Femur (tissue), 1 donor: ENCODE measurements around the gene SRCAP.

Experiments used
- DNase-seq: peaks from one replicate; pipeline ENCODE4 v3.0.0-alpha.2; 2017

SRCAP gene

DNA sequence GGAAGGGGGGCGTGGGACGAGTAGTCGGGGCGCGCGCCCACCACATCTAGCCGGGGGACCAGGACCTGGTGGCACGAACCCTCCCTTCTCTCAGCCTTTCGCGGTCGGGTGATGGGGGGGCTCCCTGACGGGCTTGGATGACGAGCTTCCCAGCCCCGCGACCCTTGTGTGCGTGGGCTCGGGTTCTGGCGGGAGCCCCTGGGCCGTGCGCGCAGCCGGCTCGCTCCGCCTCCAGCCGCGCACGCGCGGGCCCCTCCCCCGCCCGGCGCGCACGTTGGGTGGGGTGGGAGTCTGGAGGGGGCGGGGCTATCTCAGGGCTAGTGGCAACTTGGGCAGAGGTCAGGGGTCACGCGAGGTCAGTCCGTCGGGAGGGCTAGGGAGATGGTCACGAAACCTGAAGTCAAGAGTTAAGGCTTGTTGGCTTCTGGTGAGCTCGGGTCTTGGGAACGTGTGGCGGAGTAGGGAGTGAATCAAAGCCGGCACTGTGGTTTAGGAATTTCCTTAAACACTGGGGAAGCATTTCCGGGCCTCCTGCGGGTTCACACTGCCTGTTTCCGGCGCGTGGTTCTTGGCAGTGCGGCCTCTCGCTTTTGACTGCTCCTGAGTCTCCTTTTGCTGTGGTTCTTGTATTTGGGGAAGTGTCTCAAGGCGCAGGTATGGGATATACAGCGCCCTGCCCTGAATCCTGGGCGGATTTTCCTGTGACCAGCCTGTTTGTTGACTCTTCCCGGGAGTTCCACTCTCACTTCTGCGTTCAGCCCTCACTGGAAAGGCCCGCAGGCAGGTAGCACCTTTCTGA is at the start of gene SRCAP:
SRCAP (plus strand) TSS at position 356 of the 799 bp plus-strand sequence. CDS start 1,654 bp downstream, outside the sequence.
- peak; percentile 90 for DNase-seq

GRCh38 chr16:30649725-30650368 is 49.1 kb upstream of the SRCAP start:
- peak; percentile 47 for DNase-seq

- DNase-seq, result peak; percentile 100
Measured at GRCh38 chr16:30650369-30651123, 48.4 kb upstream of the SRCAP start, which contains the start of gene PRR14. TSS of gene PRR14 (plus strand) at chr16:30650960. CDS start at chr16:30651646, 686 bp downstream.

DNA sequence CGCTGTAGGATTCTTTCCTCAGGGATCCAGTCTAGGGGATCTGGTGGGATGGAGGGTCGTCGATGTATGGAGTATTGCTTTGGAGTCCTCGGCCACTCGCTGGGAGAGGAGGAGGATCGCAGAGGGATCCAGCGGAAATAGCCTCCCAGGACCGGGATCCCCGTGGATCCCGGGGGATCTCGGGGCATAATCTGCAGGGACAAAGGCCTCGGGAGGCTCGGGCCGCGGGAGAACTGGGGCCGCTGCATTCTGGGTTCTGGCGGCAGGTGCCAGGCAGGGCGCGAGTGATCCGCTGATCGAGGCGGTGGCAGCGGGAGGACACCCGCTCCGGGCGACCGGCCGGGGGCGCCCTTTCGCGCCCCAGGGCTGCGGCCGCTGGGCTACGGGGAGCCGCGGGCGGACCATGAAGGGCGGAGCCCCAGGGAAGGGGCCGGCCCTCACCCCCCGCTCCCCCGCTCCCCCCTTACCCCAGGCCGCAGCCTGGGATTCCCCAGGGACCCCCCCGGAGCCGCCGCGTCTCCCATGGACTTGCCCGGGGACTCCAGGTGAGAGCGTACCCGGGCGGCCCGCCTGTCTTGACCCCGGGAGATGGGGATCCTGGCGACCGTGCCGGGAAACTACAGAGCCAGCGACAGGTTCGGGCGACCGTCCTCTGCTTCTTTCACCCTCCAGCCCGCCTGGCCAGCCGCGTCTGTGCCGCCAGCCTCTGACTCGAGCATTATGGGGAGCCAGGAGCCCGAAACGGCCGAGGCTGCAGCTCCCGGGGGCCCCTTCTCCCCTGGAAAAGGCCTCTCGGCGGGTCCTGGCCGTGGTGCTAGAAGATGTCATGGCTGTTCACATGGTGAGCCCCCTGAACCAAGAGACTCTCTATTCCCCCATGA is 47.6 kb upstream of the SRCAP start:
- DNase-seq, result peak; percentile 72

- no peak for DNase-seq
Measured at GRCh38 chr16:30652005-30652296, 47.0 kb upstream of the SRCAP start.

- DNase-seq, result no peak
Measured at GRCh38 chr16:30652718-30653117, 46.3 kb upstream of the SRCAP start.

- DNase-seq, result no peak
Measured at GRCh38 chr16:30654856-30655255, 44.1 kb upstream of the SRCAP start.

DNA sequence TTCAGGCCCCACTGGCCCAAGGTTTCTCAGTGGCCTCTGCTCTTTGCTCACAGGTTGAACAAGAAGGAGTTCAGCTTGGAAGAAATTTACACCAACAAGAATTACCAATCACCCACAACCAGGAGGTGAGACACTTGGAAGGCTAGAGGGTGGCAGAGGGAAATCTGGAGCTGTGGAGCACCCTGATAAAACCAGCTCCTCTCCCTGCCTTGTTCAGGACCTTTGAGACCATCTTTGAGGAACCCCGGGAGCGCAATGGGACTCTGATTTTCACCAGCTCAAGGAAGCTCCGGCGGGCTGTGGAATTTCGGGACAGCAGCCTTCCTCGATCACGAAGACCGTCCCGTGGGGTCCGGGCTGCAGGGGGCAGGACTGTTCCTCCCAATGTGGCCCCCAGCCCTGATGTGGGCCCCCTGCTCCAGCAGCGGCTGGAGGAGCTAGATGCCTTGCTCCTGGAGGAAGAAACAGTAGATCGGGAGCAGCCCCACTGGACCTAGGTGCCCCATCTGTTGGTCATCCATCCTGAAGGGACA is 43.1 kb upstream of the SRCAP start:
- no peak for DNase-seq

DNA sequence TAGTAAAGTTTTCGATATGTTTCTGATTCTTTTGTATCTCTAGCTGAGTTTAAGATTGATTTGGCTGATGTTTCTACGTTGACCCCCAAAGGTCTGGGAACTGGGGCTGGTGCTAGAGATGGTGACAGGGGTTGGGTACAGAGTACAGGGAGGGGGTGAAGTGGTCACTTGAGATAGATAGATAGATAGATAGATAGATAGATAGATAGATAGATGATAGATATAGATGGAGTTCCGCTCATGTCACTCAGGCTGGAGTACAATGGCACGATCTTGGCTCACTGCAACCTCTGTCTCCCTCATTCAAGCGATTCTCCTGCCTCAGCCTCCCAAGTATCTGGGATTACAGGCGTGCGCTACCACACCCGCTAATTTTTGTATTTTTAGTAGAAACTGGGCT is 42.6 kb upstream of the SRCAP start:
- DNase-seq, result no peak

- no peak for DNase-seq
Measured at GRCh38 chr16:30656974-30657865, 41.8 kb upstream of the SRCAP start.

GRCh38 chr16:30657866-30658730 is 40.9 kb upstream of the SRCAP start, which contains the start of gene FBRS:
TSS of gene FBRS (plus strand) at chr16:30658431. CDS start at chr16:30659519, 1,088 bp downstream.
- peak; percentile 100 for DNase-seq

DNA sequence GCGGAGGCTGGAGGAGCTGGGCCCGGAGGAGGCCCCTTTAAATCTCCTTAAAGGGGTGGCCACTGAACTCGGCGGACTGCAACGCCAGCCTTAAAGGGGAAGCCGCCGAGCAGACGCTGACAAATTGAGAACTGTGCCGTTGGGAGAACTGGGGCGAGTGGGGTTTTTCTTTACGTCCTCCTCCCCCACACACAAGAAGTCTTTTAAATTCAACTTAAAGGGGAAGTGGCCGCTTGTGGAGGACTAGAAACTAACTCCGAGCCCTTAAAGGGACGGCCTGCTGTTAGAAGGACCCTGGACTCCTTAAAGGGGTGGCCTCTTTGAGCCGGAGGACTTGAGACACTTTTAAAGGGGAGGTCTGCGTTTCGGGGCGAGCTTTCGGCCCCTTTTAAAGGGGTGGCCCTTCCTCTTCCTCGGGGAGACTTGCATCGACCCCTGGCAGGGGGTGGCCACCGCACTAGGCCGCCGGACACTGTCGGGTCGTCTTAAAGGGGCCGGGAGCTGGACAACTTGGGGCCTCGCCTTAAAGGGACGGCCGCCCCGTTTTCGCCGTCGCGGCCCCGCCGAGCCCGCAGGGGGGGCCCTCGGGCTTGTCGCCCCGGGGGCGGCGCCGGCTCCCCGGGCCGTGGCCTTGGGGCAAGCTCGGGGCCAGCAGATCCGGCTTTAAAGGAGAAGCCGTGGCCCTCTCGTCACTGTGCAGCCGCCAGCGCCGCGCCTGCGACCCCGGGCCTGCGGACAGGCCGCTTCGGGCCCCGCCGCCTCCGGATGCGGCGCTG is 40.1 kb upstream of the SRCAP start:
- DNase-seq, result peak; percentile 93

- DNase-seq, result peak; percentile 66
Measured at GRCh38 chr16:30659507-30660423, 39.2 kb upstream of the SRCAP start.

GRCh38 chr16:30660424-30661261 is 38.3 kb upstream of the SRCAP start:
- no peak for DNase-seq

GRCh38 chr16:30662449-30662848 is 36.5 kb upstream of the SRCAP start:
- DNase-seq, result no peak

GRCh38 chr16:30663038-30663437 is 35.9 kb upstream of the SRCAP start:
- DNase-seq, result no peak

- no peak for DNase-seq
Measured at GRCh38 chr16:30663820-30664219, 35.2 kb upstream of the SRCAP start.
